ENCODE results near the gene TLE4.
"Not testable (repeated sequence)": the region's sequence is repeated elsewhere in the genome, so short reads cannot be mapped to it uniquely, and the experiment has no call there.

The TLE4 gene

GRCh38 chr9:79571309-79572031, at the start of gene TLE4:
TLE4 (plus strand) TSS chr9:79571965; CDS start chr9:79572791, 826 bp downstream.
- DNase-seq, result peak; percentile 100

- DNase-seq, result no peak
Observed at GRCh38 chr9:79522793-79523192, 49.0 kb upstream of the TLE4 start.

GRCh38 chr9:79524266-79524665, 47.5 kb upstream of the TLE4 start:
- no peak for DNase-seq

- DNase-seq, result no peak
Observed at GRCh38 chr9:79526149-79526672, 45.6 kb upstream of the TLE4 start.

GRCh38 chr9:79535534-79535933, 36.2 kb upstream of the TLE4 start:
- DNase-seq, result no peak

GRCh38 chr9:79537838-79538237, 33.9 kb upstream of the TLE4 start:
- no peak for DNase-seq

- no peak for DNase-seq
Observed at GRCh38 chr9:79542735-79543620, 28.8 kb upstream of the TLE4 start.

GRCh38 chr9:79544375-79544774, 27.4 kb upstream of the TLE4 start:
- DNase-seq, result not testable (repeated sequence)

- DNase-seq, result no peak
Observed at GRCh38 chr9:79551586-79551985, 20.2 kb upstream of the TLE4 start.

GRCh38 chr9:79551994-79552393, 19.8 kb upstream of the TLE4 start:
- no peak for DNase-seq

- no peak for DNase-seq
Observed at GRCh38 chr9:79555474-79556089, 16.2 kb upstream of the TLE4 start.

- DNase-seq, result no peak
Observed at GRCh38 chr9:79559495-79560181, 12.1 kb upstream of the TLE4 start.

GRCh38 chr9:79562749-79563386, 8.9 kb upstream of the TLE4 start:
- DNase-seq, result no peak

GRCh38 chr9:79564105-79564504, 7.7 kb upstream of the TLE4 start:
- no peak for DNase-seq

GRCh38 chr9:79565245-79565644, 6.5 kb upstream of the TLE4 start:
- peak; percentile 14 for DNase-seq

GRCh38 chr9:79567671-79568098, 4.1 kb upstream of the TLE4 start:
- DNase-seq, result no peak

GRCh38 chr9:79568337-79569101, 3.2 kb upstream of the TLE4 start:
- no peak for DNase-seq

GRCh38 chr9:79569814-79570447, 1.8 kb upstream of the TLE4 start:
- DNase-seq, result no peak

GRCh38 chr9:79570448-79571308, 1.1 kb upstream of the TLE4 start:
- DNase-seq, result peak; percentile 46

All from activated naive CD4-positive, alpha-beta T cell treated with Interleukin-2 at 50 U/mL for 16 hours (primary cell).